HG03432 (cell line): ENCODE results near the gene ACADSB.

Experiments
- ATAC-seq: cut with Tn5 transposase; IDR thresholded peaks from one replicate; pipeline ENCODE4 v1.9.1; 2021; ENCODE audit warnings: mild to moderate bottlenecking, moderate library complexity; ENCODE audit not compliant: unreplicated experiment

The ACADSB gene

DNA sequence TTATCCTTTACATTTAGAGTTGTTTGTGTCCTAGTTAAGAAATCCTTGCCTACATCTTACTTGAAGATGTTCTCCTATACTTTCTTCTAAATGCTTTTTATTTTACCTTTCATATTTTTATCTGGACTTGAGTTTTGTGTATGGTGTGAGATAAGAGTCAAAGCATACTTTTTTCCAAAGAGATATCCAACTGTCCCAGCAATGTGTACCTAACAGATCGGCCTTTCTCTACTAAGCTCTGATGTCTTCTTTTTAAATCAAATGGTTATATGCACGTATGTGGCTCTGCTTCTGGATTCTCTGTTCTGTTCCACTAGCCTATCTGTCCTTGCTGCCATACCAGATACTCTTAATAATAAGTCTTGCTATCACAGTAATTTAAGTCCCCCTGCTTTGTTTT lies 7.4 kb upstream of the ACADSB start:
- no peak for ATAC-seq

- ATAC-seq, result no peak
Observed at GRCh38 chr10:123004298-123004697, 4.5 kb upstream of the ACADSB start.

DNA sequence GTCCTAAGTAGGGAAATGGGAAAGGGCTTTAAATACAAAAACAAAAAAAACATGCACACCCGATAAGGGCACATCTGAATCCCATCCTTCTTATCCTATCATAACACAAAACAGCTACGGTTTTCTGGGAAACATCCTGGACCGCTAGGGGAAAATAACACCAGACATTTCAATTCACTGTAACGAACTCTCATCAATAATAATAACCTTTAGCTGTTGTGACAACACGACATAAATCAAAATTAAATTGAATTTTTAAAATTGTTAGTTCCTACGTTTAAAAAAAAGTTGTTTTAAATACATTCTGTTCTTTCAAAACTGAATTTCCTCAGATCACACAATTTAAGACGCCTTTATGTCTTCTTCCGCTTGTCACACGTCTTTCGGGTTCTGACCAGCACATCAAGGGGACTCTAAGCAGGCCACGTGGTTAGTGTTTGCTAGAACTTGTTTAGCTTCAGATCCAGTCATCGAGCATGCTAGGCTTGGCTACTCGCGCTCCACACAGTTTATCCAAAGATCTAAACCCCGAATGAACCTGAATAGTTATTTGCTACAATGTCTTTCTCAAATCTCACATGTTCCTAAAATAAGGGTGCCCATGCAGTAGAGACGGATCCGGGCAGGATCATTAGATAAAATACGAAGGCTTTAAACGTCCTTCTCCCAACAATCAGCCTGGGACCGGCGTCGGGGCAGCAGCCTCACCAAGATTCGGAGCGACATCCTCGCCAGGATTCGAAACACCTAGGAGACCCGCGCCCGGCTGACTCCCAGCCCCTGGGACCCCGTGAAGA lies 1.1 kb upstream of the ACADSB start:
- peak; percentile 36 for ATAC-seq

DNA sequence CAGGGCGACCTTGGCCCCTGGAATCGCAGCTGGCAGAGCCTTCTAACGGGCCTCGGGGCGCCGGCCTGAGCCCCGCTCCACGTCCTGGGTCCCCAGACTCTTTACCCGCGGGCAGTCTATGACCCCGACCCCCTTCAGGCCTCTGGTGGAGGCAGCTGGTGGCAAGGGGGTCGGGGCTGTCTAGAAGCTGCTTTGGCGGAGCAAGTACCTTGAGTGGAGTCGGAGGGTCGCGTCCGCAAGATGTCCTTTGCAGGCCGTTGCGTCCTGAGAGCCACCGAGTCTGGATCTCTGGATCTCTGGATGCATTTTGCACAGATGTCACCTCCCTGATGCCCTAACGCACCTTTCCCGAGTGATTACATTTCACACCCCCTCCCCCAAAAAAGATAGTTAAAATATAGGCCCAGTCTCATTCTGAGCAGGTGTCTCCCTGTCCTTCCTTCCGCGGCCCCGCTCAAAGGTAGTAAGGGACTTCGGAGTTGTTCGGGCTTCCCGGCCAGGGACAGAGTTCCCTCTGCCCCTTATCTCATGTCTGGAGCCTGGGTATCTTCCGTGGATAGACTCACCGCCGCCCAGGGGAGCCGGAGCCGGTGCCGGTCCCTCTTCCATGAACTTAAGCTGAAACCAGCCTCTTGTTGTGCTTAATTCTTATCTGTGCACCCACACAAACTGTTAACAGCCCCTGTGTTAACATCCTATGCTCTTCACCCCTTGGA lies 457 bp downstream of the ACADSB start:
- ATAC-seq, result peak; percentile 34

DNA sequence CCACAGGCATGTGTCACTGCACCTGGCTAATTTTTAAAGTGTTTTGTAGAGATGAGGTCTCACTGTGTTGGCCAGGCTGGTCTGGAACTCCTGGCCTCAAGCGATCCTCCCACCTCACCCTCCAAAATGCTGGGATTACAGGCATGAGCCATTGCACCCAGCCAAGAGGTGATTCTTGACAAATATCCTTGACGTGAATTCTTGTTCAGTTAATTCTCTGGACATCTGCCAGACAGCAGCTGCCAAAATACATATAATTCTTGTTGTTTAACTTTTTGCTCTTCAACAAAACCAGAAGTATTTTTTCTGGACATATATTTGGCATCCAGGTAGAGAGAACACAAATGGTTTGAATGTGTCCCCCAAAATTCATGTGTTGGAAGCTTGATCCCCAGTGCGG lies 3.2 kb downstream of the ACADSB start:
- no peak for ATAC-seq

DNA sequence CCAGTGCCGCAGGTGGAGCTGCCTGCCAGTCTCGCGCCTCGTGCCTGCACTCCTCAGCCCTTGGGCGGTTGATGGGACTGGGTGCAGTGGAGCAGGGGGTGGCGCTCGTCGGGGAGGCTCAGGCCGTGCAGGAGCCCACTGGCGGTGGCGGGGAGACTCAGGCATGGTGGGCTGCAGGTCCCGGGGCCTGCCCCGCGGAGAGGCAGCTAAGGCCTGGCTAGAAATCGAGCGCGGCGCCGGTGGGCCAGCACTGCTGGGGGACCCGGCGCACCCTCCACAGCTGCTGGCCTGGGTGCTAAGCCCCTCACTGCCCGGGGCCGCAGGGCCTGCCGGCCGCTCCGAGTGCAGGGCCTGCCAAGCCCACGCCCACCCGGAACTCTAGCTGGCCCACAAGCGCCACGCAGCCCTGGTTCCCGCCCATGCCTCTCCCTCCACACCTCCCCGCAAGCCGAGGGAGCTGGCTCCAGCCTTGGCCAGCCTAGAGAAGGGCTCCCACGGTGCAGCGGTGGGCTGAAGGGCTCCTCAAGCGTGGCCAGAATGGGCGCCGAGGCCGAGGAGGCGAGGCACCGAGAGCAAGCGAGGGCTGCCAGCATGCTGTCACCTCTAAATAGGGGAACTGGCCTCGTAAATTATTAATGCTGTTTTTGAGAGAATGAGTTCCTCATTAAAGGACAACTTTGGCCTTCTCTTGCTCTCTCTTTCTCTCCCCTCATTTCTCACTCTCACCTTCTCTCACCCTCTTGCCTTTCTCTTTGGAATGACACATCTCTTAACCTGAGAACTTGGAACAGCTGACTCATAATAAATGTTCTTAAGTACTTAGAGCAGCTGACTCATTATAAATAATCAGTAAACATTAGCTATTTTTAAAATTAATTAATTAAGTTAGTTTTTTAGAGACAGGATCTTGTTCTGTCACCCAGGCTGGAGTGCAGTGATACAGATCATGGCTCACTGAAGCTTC lies 4.9 kb downstream of the ACADSB start:
- ATAC-seq, result no peak

GRCh38 chr10:123014772-123015171 lies 6.0 kb downstream of the ACADSB start:
- ATAC-seq, result no peak

DNA sequence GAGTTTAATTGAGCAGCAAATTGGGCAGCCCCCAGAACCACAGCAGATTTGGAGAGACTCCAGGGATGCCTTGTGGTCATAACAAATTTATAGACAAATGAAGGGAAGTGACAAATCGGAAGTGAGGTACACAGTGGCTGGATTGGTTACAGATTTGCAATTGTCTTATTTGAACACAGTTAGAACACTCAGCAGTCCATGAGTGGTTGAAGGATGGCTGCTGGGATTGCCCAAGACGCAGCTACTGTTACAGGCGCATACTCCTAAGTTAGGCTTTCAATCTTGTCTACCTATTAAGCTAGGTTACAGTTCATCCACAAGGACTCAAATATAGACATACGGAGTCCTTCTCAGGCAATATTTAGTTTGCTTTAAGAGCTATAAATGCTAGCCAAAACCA lies 7.4 kb downstream of the ACADSB start:
- no peak for ATAC-seq

- no peak for ATAC-seq
Observed at GRCh38 chr10:123017421-123018165, 8.8 kb downstream of the ACADSB start.

DNA sequence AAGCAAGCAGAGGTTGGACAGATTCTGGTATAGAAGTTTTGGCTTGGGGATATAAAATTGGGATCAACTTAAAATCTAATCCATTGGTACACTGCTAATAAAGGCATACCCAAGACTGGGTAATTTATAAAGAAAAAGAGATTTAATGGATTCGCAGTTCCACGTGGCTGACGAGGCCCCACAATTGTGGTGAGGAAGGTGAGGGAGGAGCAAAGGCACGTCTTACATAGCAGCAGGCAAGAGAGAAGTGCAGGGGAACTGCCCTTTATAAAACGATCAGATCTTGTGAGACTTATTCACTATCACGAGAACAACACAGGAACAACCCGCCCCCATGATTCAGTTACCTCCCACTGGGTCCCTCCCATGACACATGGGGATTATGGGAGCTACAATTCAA lies 9.7 kb downstream of the ACADSB start:
- no peak for ATAC-seq

GRCh38 chr10:123019264-123019663 lies 10.5 kb downstream of the ACADSB start:
- ATAC-seq, result no peak

DNA sequence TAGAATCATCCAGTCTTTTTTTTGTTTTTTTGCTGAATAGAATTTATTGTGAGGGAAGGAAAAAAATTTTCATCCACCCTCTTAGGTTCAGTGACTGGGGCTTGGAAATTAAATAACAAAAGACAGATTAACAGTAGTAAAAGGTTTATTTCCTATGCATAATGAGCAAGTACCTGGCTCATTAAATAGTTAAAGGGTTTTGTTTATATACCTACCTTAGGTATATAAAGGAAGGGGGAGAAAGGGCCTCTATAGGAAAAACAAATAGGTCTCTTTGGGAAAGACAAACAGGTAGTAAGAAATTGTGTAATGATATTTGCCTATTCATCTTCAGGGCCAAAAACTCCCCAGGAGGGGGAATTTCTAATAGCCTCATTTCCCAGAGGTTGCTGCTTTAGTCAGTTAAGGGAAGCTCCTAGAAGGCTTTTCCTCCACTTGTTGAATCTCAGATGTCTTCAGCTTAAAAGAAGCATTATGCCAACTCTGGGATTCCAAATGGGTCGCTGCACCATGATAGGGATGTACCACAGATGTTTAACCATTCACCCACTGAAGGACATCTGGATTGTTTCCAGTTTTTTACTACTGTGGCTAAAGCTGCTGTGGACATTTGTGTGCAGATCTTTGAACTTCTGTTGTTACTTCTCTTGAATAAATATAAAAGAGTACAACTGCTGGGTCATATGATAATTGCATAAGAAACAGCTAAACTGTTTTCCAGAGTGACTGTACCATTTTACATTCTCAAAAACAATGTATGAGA lies 11.3 kb downstream of the ACADSB start:
- no peak for ATAC-seq

DNA sequence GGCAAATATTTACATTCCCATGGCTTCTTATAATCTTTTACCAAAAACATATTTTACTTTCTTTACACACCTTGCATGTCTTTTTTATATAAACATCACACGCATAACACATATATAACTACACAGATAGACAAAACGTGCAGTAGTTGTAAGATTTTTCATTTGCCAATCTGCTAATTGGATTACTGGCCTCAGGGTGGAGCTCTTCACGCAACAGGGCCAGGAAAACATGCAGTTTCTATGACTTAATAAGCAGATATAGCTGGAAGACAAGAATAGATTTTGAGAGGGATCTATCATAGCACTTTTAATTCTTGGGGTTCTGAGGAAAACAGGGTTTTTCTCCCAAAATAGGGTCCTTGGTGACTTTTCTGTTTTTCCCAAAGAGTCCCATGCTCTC lies 12.7 kb downstream of the ACADSB start:
- no peak for ATAC-seq

- ATAC-seq, result no peak
Observed at GRCh38 chr10:123024540-123024939, 15.7 kb downstream of the ACADSB start.

- no peak for ATAC-seq
Observed at GRCh38 chr10:123026302-123026701, 17.5 kb downstream of the ACADSB start.

GRCh38 chr10:123027861-123028260 lies 19.1 kb downstream of the ACADSB start:
- ATAC-seq, result no peak

- no peak for ATAC-seq
Observed at GRCh38 chr10:123031124-123031523, 22.3 kb downstream of the ACADSB start.

DNA sequence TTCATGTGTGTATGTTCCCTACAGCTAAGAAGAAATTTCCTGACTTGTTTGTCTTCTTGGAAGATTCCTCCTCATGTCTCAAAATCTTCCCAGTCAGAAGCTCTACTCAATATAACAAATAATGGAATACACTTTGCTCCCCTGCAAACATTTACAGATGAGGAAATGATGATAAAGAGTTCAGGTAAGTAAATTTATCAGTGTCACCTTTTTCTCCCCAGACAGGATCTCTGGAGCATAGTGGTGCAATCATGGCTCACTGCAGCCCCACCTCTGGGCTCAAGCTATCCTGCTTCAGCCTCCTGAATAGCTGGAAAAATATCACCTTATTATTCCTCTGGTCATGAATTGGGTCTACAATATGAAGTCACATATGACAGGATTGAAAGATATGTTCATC lies 25.5 kb downstream of the ACADSB start:
- ATAC-seq, result no peak

- no peak for ATAC-seq
Observed at GRCh38 chr10:123035467-123036086, 26.8 kb downstream of the ACADSB start.
